RWPE2 (cell line): Measurements from ENCODE around the gene TLK2.
"Not testable (repeated sequence)": the region's sequence is repeated elsewhere in the genome, so short reads cannot be mapped to it uniquely, and the experiment has no call there.

Experiments
- ATAC-seq: fragments of 200-7000 bp; cut with Tn5 transposase; 3 replicates; pipeline ENCODE4 v1.9.1; 2021; ENCODE audit warnings: low read depth
- DNase-seq: peaks from one replicate; pipeline ENCODE4 v3.0.0-alpha.2; 2020; ENCODE audit warnings: low spot score
- H3K27ac ChIP-seq: fragments of 450-650 bp; 2 replicates; pipeline ENCODE4 v1.5.1; 2017; ENCODE audit warnings: mild to moderate bottlenecking; ENCODE audit not compliant: poor library complexity, severe bottlenecking
- H3K27me3 ChIP-seq: fragments of 250-450 bp; sonication (Bioruptor Pico); 2 replicates; pipeline ENCODE4 v1.5.1; 2021; ENCODE audit warnings: mild to moderate bottlenecking, moderate library complexity; ENCODE audit not compliant: insufficient read depth, poor library complexity, severe bottlenecking
- H3K36me3 ChIP-seq: fragments of 250-450 bp; sonication (Bioruptor Pico); 2 replicates; pipeline ENCODE4 v1.5.1; 2020; ENCODE audit warnings: low read depth, mild to moderate bottlenecking, moderate library complexity
- H3K4me1 ChIP-seq: fragments of 250-450 bp; sonication (Bioruptor Pico); 2 replicates; pipeline ENCODE4 v1.5.1; 2021; ENCODE audit warnings: mild to moderate bottlenecking, moderate library complexity; ENCODE audit not compliant: insufficient read depth, poor library complexity, severe bottlenecking
- H3K4me3 ChIP-seq: fragments of 250-450 bp; sonication (Bioruptor Pico); 2 replicates; pipeline ENCODE4 v1.5.1; 2021; ENCODE audit warnings: mild to moderate bottlenecking, moderate library complexity; ENCODE audit not compliant: severe bottlenecking
- H3K9me3 ChIP-seq: fragments of 250-450 bp; sonication (Bioruptor Pico); 2 replicates; pipeline ENCODE4 v1.5.1; 2021; ENCODE audit warnings: mild to moderate bottlenecking, moderate library complexity; ENCODE audit not compliant: severe bottlenecking

Gene TLK2

GRCh38 chr17:62478880-62479638 is 434 bp downstream of the TLK2 start:
- H3K36me3 ChIP-seq, DNase-seq, H3K27me3 ChIP-seq, H3K9me3 ChIP-seq, H3K4me1 ChIP-seq: not testable (repeated sequence)
- H3K4me3 ChIP-seq: peak overlapping the region; percentile 99
- ATAC-seq: peak; percentile 17
- peak overlapping the region; percentile 73 for H3K27ac ChIP-seq

- not testable (repeated sequence) for H3K27me3 ChIP-seq, DNase-seq, H3K4me1 ChIP-seq, H3K36me3 ChIP-seq, H3K9me3 ChIP-seq
- ATAC-seq: peak; percentile 26; the same call in 2 of the 3 replicates
- peak overlapping the region; percentile 73 for H3K27ac ChIP-seq
- H3K4me3 ChIP-seq: peak overlapping the region; percentile 99
Measured at GRCh38 chr17:62479639-62480258, 1.1 kb downstream of the TLK2 start.

- not testable (repeated sequence) for H3K9me3 ChIP-seq, ATAC-seq, H3K4me3 ChIP-seq, H3K4me1 ChIP-seq, H3K27ac ChIP-seq, H3K27me3 ChIP-seq, DNase-seq
- H3K36me3 ChIP-seq: peaks cover 14% of the 10 kb centered on the region
Measured at GRCh38 chr17:62482553-62482952, 3.9 kb downstream of the TLK2 start.

GRCh38 chr17:62490990-62491389 is 12.4 kb downstream of the TLK2 start:
- H3K27me3 ChIP-seq, H3K27ac ChIP-seq, H3K4me1 ChIP-seq, ATAC-seq, H3K9me3 ChIP-seq, DNase-seq, H3K4me3 ChIP-seq: not testable (repeated sequence)
- H3K36me3 ChIP-seq: peaks cover 15% of the 10 kb centered on the region

- not testable (repeated sequence) for H3K27me3 ChIP-seq, H3K4me3 ChIP-seq, H3K36me3 ChIP-seq, DNase-seq, H3K27ac ChIP-seq, ATAC-seq, H3K4me1 ChIP-seq, H3K9me3 ChIP-seq
Measured at GRCh38 chr17:62493049-62493655, 14.5 kb downstream of the TLK2 start.

- ATAC-seq, H3K27ac ChIP-seq, DNase-seq, H3K9me3 ChIP-seq, H3K27me3 ChIP-seq, H3K4me1 ChIP-seq, H3K36me3 ChIP-seq, H3K4me3 ChIP-seq: not testable (repeated sequence)
Measured at GRCh38 chr17:62494073-62494472, 15.4 kb downstream of the TLK2 start.

- not testable (repeated sequence) for ATAC-seq, H3K27me3 ChIP-seq, H3K4me3 ChIP-seq, DNase-seq, H3K27ac ChIP-seq, H3K4me1 ChIP-seq, H3K36me3 ChIP-seq, H3K9me3 ChIP-seq
Measured at GRCh38 chr17:62496344-62496743, 17.7 kb downstream of the TLK2 start.

- ATAC-seq: not testable (repeated sequence)
Measured at GRCh38 chr17:62498796-62499195, 20.2 kb downstream of the TLK2 start.

GRCh38 chr17:62500463-62500862 is 21.8 kb downstream of the TLK2 start:
- not testable (repeated sequence) for ATAC-seq, H3K4me1 ChIP-seq, H3K27me3 ChIP-seq, H3K4me3 ChIP-seq, H3K36me3 ChIP-seq, DNase-seq, H3K27ac ChIP-seq, H3K9me3 ChIP-seq

More at GRCh38 chr17:62498796-62499195, 20.2 kb downstream of the TLK2 start:
- H3K27me3 ChIP-seq, H3K4me3 ChIP-seq, H3K4me1 ChIP-seq, H3K27ac ChIP-seq, H3K36me3 ChIP-seq, DNase-seq, H3K9me3 ChIP-seq: not testable (repeated sequence)

- not testable (repeated sequence) for DNase-seq, H3K36me3 ChIP-seq
Measured at GRCh38 chr17:62504857-62505256, 26.2 kb downstream of the TLK2 start.

GRCh38 chr17:62507191-62507836 is 28.7 kb downstream of the TLK2 start:
- not testable (repeated sequence) for H3K4me3 ChIP-seq, H3K27me3 ChIP-seq, H3K4me1 ChIP-seq, H3K9me3 ChIP-seq, DNase-seq, H3K36me3 ChIP-seq, ATAC-seq, H3K27ac ChIP-seq

More at GRCh38 chr17:62504857-62505256, 26.2 kb downstream of the TLK2 start:
- H3K4me1 ChIP-seq, H3K27ac ChIP-seq, H3K4me3 ChIP-seq, ATAC-seq, H3K27me3 ChIP-seq, H3K9me3 ChIP-seq: not testable (repeated sequence)
